H9 (cell line): ENCODE data around the gene TPBGL. TPM values are rescaled to one million over a fixed set of nuclear protein-coding genes. Genes with fewer than 3 reads are reported as not detected.
A peak's percentile ranks its signal among the peaks of the same experiment; 100 is the strongest.

Experiments used
- DNase-seq: peaks from one replicate; pipeline ENCODE4 v3.0.0-alpha.2; 2017
- H2AFZ ChIP-seq: one replicate; pipeline ENCODE4 v1.6.1; 2013; ENCODE audit warnings: mild to moderate bottlenecking, low read length, control low read depth, moderate library complexity
- H2AK5ac ChIP-seq: 2 replicates; pipeline ENCODE4 v1.6.1; 2013; ENCODE audit warnings: low read length, control low read depth, mixed read lengths; ENCODE audit not compliant: insufficient read length
- H2BK120ac ChIP-seq: one replicate; pipeline ENCODE4 v1.6.1; 2013; ENCODE audit warnings: low read depth, mild to moderate bottlenecking, low read length, control low read depth, inconsistent platforms; ENCODE audit not compliant: poor library complexity, severe bottlenecking
- H2BK12ac ChIP-seq: 2 replicates; pipeline ENCODE4 v1.6.1; 2013; ENCODE audit warnings: low read length, control low read depth, mixed read lengths, low read depth; ENCODE audit not compliant: insufficient read length
- H2BK15ac ChIP-seq: 2 replicates; pipeline ENCODE4 v1.6.1; 2013; ENCODE audit warnings: low read depth, low read length, control low read depth
- H2BK20ac ChIP-seq: one replicate; pipeline ENCODE4 v1.6.1; 2013; ENCODE audit warnings: low read depth, mild to moderate bottlenecking, low read length, control low read depth, inconsistent platforms; ENCODE audit not compliant: poor library complexity, severe bottlenecking
- H2BK5ac ChIP-seq: 2 replicates; pipeline ENCODE4 v1.6.1; 2013; ENCODE audit warnings: low read length, control low read depth, mixed read lengths; ENCODE audit not compliant: insufficient read length
- H3K14ac ChIP-seq: 2 replicates; pipeline ENCODE4 v1.6.1; 2013; ENCODE audit warnings: low read length, control low read depth; ENCODE audit not compliant: insufficient read depth
- H3K18ac ChIP-seq: 2 replicates; pipeline ENCODE4 v1.6.1; 2013; ENCODE audit warnings: low read depth, mild to moderate bottlenecking, mixed read lengths, low read length, control low read depth; ENCODE audit not compliant: insufficient read length
- H3K23ac ChIP-seq: 2 replicates; pipeline ENCODE4 v1.6.1; 2013; ENCODE audit warnings: low read length, control low read depth, mixed read lengths, low read depth; ENCODE audit not compliant: insufficient read length
- H3K23me2 ChIP-seq: 2 replicates; pipeline ENCODE4 v1.6.1; 2013; ENCODE audit warnings: low read depth, mild to moderate bottlenecking, mixed read lengths, low read length, control low read depth; ENCODE audit not compliant: insufficient read length, poor library complexity, severe bottlenecking
- H3K27ac ChIP-seq: 2 replicates; pipeline ENCODE4 v1.5.1; 2013; ENCODE audit warnings: low read length, control low read depth, mixed read lengths, low read depth; ENCODE audit not compliant: insufficient read length
- H3K27me3 ChIP-seq: 2 replicates; pipeline ENCODE4 v1.6.1; 2013; ENCODE audit warnings: low read length, control low read depth, inconsistent platforms; ENCODE audit not compliant: insufficient read depth
- H3K4ac ChIP-seq: 2 replicates; pipeline ENCODE4 v1.6.1; 2013; ENCODE audit warnings: low read depth, mild to moderate bottlenecking, control low read depth, inconsistent platforms, low read length, moderate library complexity
- H3K4me1 ChIP-seq: 2 replicates; pipeline ENCODE4 v1.6.1; 2013; ENCODE audit warnings: low read length, control low read depth, inconsistent platforms; ENCODE audit not compliant: insufficient read depth
- H3K4me2 ChIP-seq: 2 replicates; pipeline ENCODE4 v1.6.1; 2013; ENCODE audit warnings: low read length, control low read depth, mixed read lengths; ENCODE audit not compliant: insufficient read length, insufficient read depth
- H3K56ac ChIP-seq: 2 replicates; pipeline ENCODE4 v1.6.1; 2013; ENCODE audit warnings: low read depth, mild to moderate bottlenecking, mixed read lengths, low read length, control low read depth; ENCODE audit not compliant: insufficient read length
- H3K79me1 ChIP-seq: 2 replicates; pipeline ENCODE4 v1.6.1; 2013; ENCODE audit warnings: low read depth, mild to moderate bottlenecking, moderate library complexity, low read length, control low read depth, inconsistent platforms; ENCODE audit not compliant: insufficient read depth, poor library complexity, severe bottlenecking
- H3K79me2 ChIP-seq: 2 replicates; pipeline ENCODE4 v1.6.1; 2013; ENCODE audit warnings: low read length, control low read depth, inconsistent platforms; ENCODE audit not compliant: insufficient read depth
- H3K9ac ChIP-seq: 2 replicates; pipeline ENCODE4 v1.6.1; 2013; ENCODE audit warnings: low read length, control low read depth, mixed read lengths; ENCODE audit not compliant: insufficient read length; ENCODE audit errors: extremely low read depth
- H3K9me3 ChIP-seq: one replicate; pipeline ENCODE4 v1.6.1; 2013; ENCODE audit warnings: low read depth, low read length, inconsistent platforms; ENCODE audit not compliant: control insufficient read depth
- H3T11ph ChIP-seq: one replicate; pipeline ENCODE4 v1.6.1; 2013; ENCODE audit warnings: mild to moderate bottlenecking, low read length, control low read depth, inconsistent platforms
- H4K20me1 ChIP-seq: one replicate; pipeline ENCODE4 v1.6.1; 2013; ENCODE audit not compliant: control insufficient read depth, insufficient read length, insufficient read depth
- H4K5ac ChIP-seq: 2 replicates; pipeline ENCODE4 v1.6.1; 2013; ENCODE audit warnings: low read depth, mild to moderate bottlenecking, mixed read lengths, low read length, control low read depth; ENCODE audit not compliant: insufficient read length
- H4K8ac ChIP-seq: replicated peaks from 2 replicates; pipeline ENCODE4 v1.6.1; 2013; ENCODE audit warnings: low read length, control low read depth, mixed read lengths, low read depth; ENCODE audit not compliant: insufficient read length
- H4K91ac ChIP-seq: 2 replicates; pipeline ENCODE4 v1.6.1; 2013; ENCODE audit warnings: low read depth, mild to moderate bottlenecking, moderate library complexity, mixed read lengths, low read length, control low read depth; ENCODE audit not compliant: insufficient read length
- H3K27ac Mint-ChIP-seq, 3 experiments: 2 replicates in 2 of 3; 3 replicates in 1 of 3; pipeline ENCODE4 v1.8.0; 2020 to 2021; ENCODE audit warnings: mixed read lengths in 3 of 3, mild to moderate bottlenecking in 1 of 3, moderate library complexity in 1 of 3
- H3K27me3 Mint-ChIP-seq: 2 replicates; pipeline ENCODE4 v1.8.0; 2021; ENCODE audit warnings: low read depth, mild to moderate bottlenecking, moderate library complexity, mixed read lengths
- H3K36me3 Mint-ChIP-seq, 3 experiments: 2 replicates in 2 of 3; 3 replicates in 1 of 3; pipeline ENCODE4 v1.8.0; 2020 to 2021; ENCODE audit warnings: low read depth in 3 of 3, mixed read lengths in 3 of 3; ENCODE audit not compliant: insufficient read depth in 1 of 3
- H3K4me1 Mint-ChIP-seq, 2 experiments: 2 replicates each; pipeline ENCODE4 v1.8.0; 2020; ENCODE audit warnings: mixed read lengths in 2 of 2
- H3K4me3 Mint-ChIP-seq, 2 experiments: 2 replicates in 1 of 2; 3 replicates in 1 of 2; pipeline ENCODE4 v1.8.0; 2020 to 2021; ENCODE audit warnings: mild to moderate bottlenecking in 2 of 2, mixed read lengths in 2 of 2, moderate library complexity in 1 of 2
- H3K9me3 Mint-ChIP-seq, 2 experiments: 2 replicates in 1 of 2; 3 replicates in 1 of 2; pipeline ENCODE4 v1.8.0; 2020; ENCODE audit warnings: mild to moderate bottlenecking in 2 of 2, mixed read lengths in 2 of 2, moderate library complexity in 1 of 2
- WGBS: extraction: QIAGEN DNeasy Blood & Tissue Kit; methylation state at CpG from one replicate; pipeline ENCODE4 v1.1.7; 2013; ENCODE audit warnings: missing lambda C conversion rate, low lambda C conversion rate, mixed read lengths; ENCODE audit not compliant: insufficient read length; ENCODE audit errors: extremely low coverage; 5-methylcytosine and 5-hydroxymethylcytosine counted together
- long read RNA-seq: library from polyadenylated mRNA; unstranded; transcript quantifications from one replicate; pipeline ENCODE4 v2.0.0, GENCODE V29; 2020
- total RNA-seq: library from RNA; stranded (reverse); gene quantifications from 2 replicates; pipeline ENCODE4 v1.2.1, GENCODE V29; 2021
- TF ChIP-seq, protein P1 (sequence below): fragments of 200-600 bp; sonication (generic); conservative IDR thresholded peaks from 3 replicates; pipeline ENCODE4 v1.8.0; 2021; ENCODE audit warnings: antibody characterized with exemption, mild to moderate bottlenecking

The TPBGL gene, protein sequence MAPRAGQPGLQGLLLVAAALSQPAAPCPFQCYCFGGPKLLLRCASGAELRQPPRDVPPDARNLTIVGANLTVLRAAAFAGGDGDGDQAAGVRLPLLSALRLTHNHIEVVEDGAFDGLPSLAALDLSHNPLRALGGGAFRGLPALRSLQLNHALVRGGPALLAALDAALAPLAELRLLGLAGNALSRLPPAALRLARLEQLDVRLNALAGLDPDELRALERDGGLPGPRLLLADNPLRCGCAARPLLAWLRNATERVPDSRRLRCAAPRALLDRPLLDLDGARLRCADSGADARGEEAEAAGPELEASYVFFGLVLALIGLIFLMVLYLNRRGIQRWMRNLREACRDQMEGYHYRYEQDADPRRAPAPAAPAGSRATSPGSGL
- total RNA-seq, result 0.61 and 0.64 TPM in 2 replicates
- long read RNA-seq, result 0 reads

DNA sequence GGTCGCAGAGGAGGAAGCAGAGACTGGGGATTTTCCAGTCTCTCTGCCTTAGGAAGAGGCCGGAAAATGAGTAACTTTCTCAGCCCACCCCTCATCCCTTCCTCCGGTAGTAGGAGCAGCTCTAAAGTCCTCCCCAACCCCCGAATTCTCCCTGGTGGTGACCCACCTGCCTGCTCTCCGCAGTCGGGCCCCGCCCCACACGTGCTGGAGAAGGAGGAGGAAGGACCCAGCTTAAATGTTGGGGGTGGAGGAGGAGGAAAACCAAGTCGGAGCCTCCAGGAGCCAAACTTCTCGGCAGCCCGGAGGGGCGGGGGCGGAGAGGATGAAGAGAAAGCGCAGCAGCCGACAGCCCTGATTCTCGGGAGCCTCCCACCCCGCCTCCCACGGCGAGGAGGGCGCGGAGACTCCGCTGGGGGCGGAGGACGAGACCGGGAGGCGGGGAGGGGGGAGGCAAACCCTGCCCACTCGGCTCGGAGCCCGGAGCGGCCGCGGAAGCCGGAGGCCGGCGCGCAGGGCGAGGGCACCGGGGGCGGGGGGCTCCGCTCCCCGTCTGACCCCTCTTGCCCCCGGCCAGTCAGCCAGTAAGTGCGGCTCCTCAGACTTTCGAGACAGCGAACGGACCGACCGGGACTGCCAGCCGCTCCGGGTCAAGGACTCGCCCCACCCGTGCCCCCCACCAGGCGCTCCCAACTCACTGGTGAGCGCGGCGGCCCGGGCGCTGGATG lies at the start of gene TPBGL:
TPBGL (plus strand) TSS at position 464 of the 725 bp plus-strand sequence. CDS start 276 bp downstream, outside the sequence.
- no peak within 1 kb of the TSS for H2AFZ ChIP-seq
- WGBS, result no CpG with 5 or more reads among the region's 58 CpGs

More for the DNA sequence above, at the start of gene TPBGL:
- Histone ChIP-seq H4K91ac (no peak within 1 kb of the TSS), H3K23ac (no peak within 1 kb of the TSS), H3K9ac (no peak within 1 kb of the TSS), H3K79me1 (no peaks in the 10 kb centered on the region), H4K20me1 (no peaks in the 10 kb centered on the region), H3T11ph (no peak within 1 kb of the TSS), H3K14ac (peak within 1 kb of the TSS; percentile 22), H4K8ac (no peak within 1 kb of the TSS), H3K27me3 (peaks cover 20% of the 10 kb centered on the region; the same call in 1 of the 2 replicates), H3K79me2 (0 out of 2 replicates have a peak, but pooled peaks cover under 1% of the 10 kb centered on the region), H3K4me2 (peak within 1 kb of the TSS; percentile 59), H3K56ac (no peak within 1 kb of the TSS), H2BK120ac (no peak within 1 kb of the TSS), H3K9me3 (no peaks in the 10 kb centered on the region), H2BK20ac (no peak within 1 kb of the TSS), H2BK15ac (no peak within 1 kb of the TSS), H2AK5ac (no peak within 1 kb of the TSS), H3K27ac (no peak within 1 kb of the TSS), H3K4ac (no peak within 1 kb of the TSS), H3K18ac (no peak within 1 kb of the TSS), H2BK12ac (no peak within 1 kb of the TSS), H3K23me2 (peaks cover 10% of the 10 kb centered on the region), H3K4me1 (peaks cover 5% of the 10 kb centered on the region), H4K5ac (no peak within 1 kb of the TSS), H2BK5ac (no peak within 1 kb of the TSS)
- H3K9me3 Mint-ChIP-seq, result no peaks in the 10 kb centered on the region
- peaks cover 24 to 43% of the 10 kb centered on the region in 2 experiments for H3K4me1 Mint-ChIP-seq
- no peak within 1 kb of the TSS for H3K27ac Mint-ChIP-seq
- TF ChIP-seq, protein P1, sequence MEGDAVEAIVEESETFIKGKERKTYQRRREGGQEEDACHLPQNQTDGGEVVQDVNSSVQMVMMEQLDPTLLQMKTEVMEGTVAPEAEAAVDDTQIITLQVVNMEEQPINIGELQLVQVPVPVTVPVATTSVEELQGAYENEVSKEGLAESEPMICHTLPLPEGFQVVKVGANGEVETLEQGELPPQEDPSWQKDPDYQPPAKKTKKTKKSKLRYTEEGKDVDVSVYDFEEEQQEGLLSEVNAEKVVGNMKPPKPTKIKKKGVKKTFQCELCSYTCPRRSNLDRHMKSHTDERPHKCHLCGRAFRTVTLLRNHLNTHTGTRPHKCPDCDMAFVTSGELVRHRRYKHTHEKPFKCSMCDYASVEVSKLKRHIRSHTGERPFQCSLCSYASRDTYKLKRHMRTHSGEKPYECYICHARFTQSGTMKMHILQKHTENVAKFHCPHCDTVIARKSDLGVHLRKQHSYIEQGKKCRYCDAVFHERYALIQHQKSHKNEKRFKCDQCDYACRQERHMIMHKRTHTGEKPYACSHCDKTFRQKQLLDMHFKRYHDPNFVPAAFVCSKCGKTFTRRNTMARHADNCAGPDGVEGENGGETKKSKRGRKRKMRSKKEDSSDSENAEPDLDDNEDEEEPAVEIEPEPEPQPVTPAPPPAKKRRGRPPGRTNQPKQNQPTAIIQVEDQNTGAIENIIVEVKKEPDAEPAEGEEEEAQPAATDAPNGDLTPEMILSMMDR, result no peak
- peaks cover 69% of the 10 kb centered on the region for H3K27me3 Mint-ChIP-seq
- peak within 1 kb of the TSS; percentile 67 to 87 for H3K4me3 Mint-ChIP-seq
- no peaks in the 10 kb centered on the region; a peak in 1 of 7 replicates for H3K36me3 Mint-ChIP-seq
- DNase-seq, result peak; percentile 73
